Immature natural killer cell (primary cell): ENCODE results near the gene MRGPRF. TPM values are rescaled to one million over a fixed set of nuclear protein-coding genes. Genes with fewer than 3 reads are reported as not detected.

Source experiments
- DNase-seq, 3 donors: peaks; one replicate each; pipeline ENCODE4 v3.0.0; 2022; ENCODE audit warnings: mixed read lengths in 1 of 3
- H3K27ac Mint-ChIP-seq, 6 donors: one replicate each; pipeline ENCODE4 v1.8.0; 2020; ENCODE audit warnings: mixed read lengths in 6 of 6, mild to moderate bottlenecking in 5 of 6, inconsistent platforms in 4 of 6, moderate library complexity in 3 of 6
- H3K27me3 Mint-ChIP-seq, 3 donors: one replicate each; pipeline ENCODE4 v1.8.0; 2020 to 2021; ENCODE audit warnings: low read depth in 3 of 3, mild to moderate bottlenecking in 3 of 3, mixed read lengths in 3 of 3, moderate library complexity in 3 of 3, inconsistent platforms in 1 of 3
- H3K36me3 Mint-ChIP-seq, 3 donors: one replicate each; pipeline ENCODE4 v1.8.0; 2020; ENCODE audit warnings: mixed read lengths in 3 of 3, inconsistent platforms in 2 of 3, mild to moderate bottlenecking in 2 of 3
- H3K4me1 Mint-ChIP-seq, 2 donors: one replicate each; pipeline ENCODE4 v1.8.0; 2020; ENCODE audit warnings: inconsistent platforms in 2 of 2, mild to moderate bottlenecking in 2 of 2, mixed read lengths in 2 of 2, moderate library complexity in 1 of 2
- H3K4me3 Mint-ChIP-seq, 5 donors: one replicate each; pipeline ENCODE4 v1.8.0; 2020; ENCODE audit warnings: mild to moderate bottlenecking in 5 of 5, mixed read lengths in 5 of 5, inconsistent platforms in 3 of 5, moderate library complexity in 3 of 5
- H3K9me3 Mint-ChIP-seq, 6 donors: one replicate each; pipeline ENCODE4 v1.8.0; 2020; ENCODE audit warnings: mild to moderate bottlenecking in 6 of 6, mixed read lengths in 6 of 6, inconsistent platforms in 4 of 6, moderate library complexity in 3 of 6
- polyA plus RNA-seq, 3 donors: library from polyadenylated mRNA; unstranded; fragments of 300-500 nt; fragmentation: Illumina TruSeq; gene quantifications; one replicate each; pipeline ENCODE4 v1.2.3, GENCODE V29; 2021

Gene MRGPRF
- polyA plus RNA-seq, 3 donors from 2014 or later: not detected

- no peak overlapping the region for H3K27ac Mint-ChIP-seq
Measured at GRCh38 chr11:69041516-69041915, 28.5 kb upstream of the MRGPRF start.

GRCh38 chr11:69040581-69041260, 27.7 kb upstream of the MRGPRF start:
- H3K4me3 Mint-ChIP-seq: no peak overlapping the region
- no peaks in the 10 kb centered on the region for H3K36me3 Mint-ChIP-seq
- DNase-seq: no peak
- H3K27me3 Mint-ChIP-seq: peaks cover 1 to 7% (median 7%) of the 10 kb centered on the region in 3 donors
- no peaks in the 10 kb centered on the region for H3K9me3 Mint-ChIP-seq
- no peaks in the 10 kb centered on the region for H3K4me1 Mint-ChIP-seq
- H3K27ac Mint-ChIP-seq: no peak overlapping the region

More at GRCh38 chr11:69041516-69041915, 28.5 kb upstream of the MRGPRF start:
- DNase-seq: no peak
- H3K36me3 Mint-ChIP-seq: no peaks in the 10 kb centered on the region
- no peaks in the 10 kb centered on the region for H3K4me1 Mint-ChIP-seq
- peaks cover 1 to 7% (median 5%) of the 10 kb centered on the region in 3 donors for H3K27me3 Mint-ChIP-seq
- no peaks in the 10 kb centered on the region for H3K9me3 Mint-ChIP-seq
- no peak overlapping the region for H3K4me3 Mint-ChIP-seq

- H3K4me3 Mint-ChIP-seq: no peak overlapping the region
- peaks cover 1 to 7% (median 7%) of the 10 kb centered on the region in 3 donors for H3K27me3 Mint-ChIP-seq
- no peaks in the 10 kb centered on the region for H3K4me1 Mint-ChIP-seq
- DNase-seq: no peak
- no peaks in the 10 kb centered on the region for H3K36me3 Mint-ChIP-seq
- H3K27ac Mint-ChIP-seq: peak overlapping the region in 1 of 6 donors; percentile 27
- no peaks in the 10 kb centered on the region for H3K9me3 Mint-ChIP-seq
Measured at GRCh38 chr11:69040051-69040450, 27.0 kb upstream of the MRGPRF start.

- H3K4me3 Mint-ChIP-seq: no peak overlapping the region
- H3K4me1 Mint-ChIP-seq: no peaks in the 10 kb centered on the region
- H3K9me3 Mint-ChIP-seq: no peaks in the 10 kb centered on the region
- DNase-seq: no peak
- no peaks in the 10 kb centered on the region for H3K36me3 Mint-ChIP-seq
- peak overlapping the region in 1 of 6 donors; percentile 27 for H3K27ac Mint-ChIP-seq
- peaks cover 1 to 7% (median 7%) of the 10 kb centered on the region in 3 donors for H3K27me3 Mint-ChIP-seq
Measured at GRCh38 chr11:69039501-69039900, 26.5 kb upstream of the MRGPRF start.

GRCh38 chr11:69037544-69037943, 24.5 kb upstream of the MRGPRF start:
- peaks cover 0 to 2% (median 1%) of the 10 kb centered on the region in 3 donors for H3K27me3 Mint-ChIP-seq
- H3K4me1 Mint-ChIP-seq: no peaks in the 10 kb centered on the region
- no peak overlapping the region for H3K4me3 Mint-ChIP-seq
- DNase-seq: no peak
- no peak overlapping the region for H3K27ac Mint-ChIP-seq
- no peaks in the 10 kb centered on the region for H3K36me3 Mint-ChIP-seq
- H3K9me3 Mint-ChIP-seq: no peaks in the 10 kb centered on the region

- no peaks in the 10 kb centered on the region for H3K4me1 Mint-ChIP-seq
Measured at GRCh38 chr11:69037074-69037473, 24.0 kb upstream of the MRGPRF start.

GRCh38 chr11:69035946-69036340, 22.9 kb upstream of the MRGPRF start:
- H3K27me3 Mint-ChIP-seq: peaks cover 0 to 5% (median 4%) of the 10 kb centered on the region in 3 donors
- no peak for DNase-seq
- H3K4me1 Mint-ChIP-seq: no peaks in the 10 kb centered on the region
- no peak overlapping the region for H3K4me3 Mint-ChIP-seq
- H3K9me3 Mint-ChIP-seq: no peaks in the 10 kb centered on the region
- H3K27ac Mint-ChIP-seq: no peak overlapping the region
- no peaks in the 10 kb centered on the region for H3K36me3 Mint-ChIP-seq

More at GRCh38 chr11:69037074-69037473, 24.0 kb upstream of the MRGPRF start:
- H3K9me3 Mint-ChIP-seq: no peaks in the 10 kb centered on the region
- no peak for DNase-seq
- no peak overlapping the region for H3K27ac Mint-ChIP-seq
- H3K36me3 Mint-ChIP-seq: no peaks in the 10 kb centered on the region
- H3K4me3 Mint-ChIP-seq: no peak overlapping the region
- H3K27me3 Mint-ChIP-seq: peaks cover 0 to 2% (median 1%) of the 10 kb centered on the region in 3 donors

- Mint-ChIP-seq H3K4me3 (no peak overlapping the region), H3K27me3 (peaks cover 0 to 5% (median 4%) of the 10 kb centered on the region in 3 donors), H3K9me3 (no peaks in the 10 kb centered on the region), H3K27ac (no peak overlapping the region), H3K36me3 (no peaks in the 10 kb centered on the region), H3K4me1 (no peaks in the 10 kb centered on the region)
- no peak for DNase-seq
Measured at GRCh38 chr11:69035150-69035945, 22.3 kb upstream of the MRGPRF start.

GRCh38 chr11:69034123-69034867, 21.2 kb upstream of the MRGPRF start:
- no peaks in the 10 kb centered on the region for H3K4me1 Mint-ChIP-seq
- H3K27ac Mint-ChIP-seq: no peak overlapping the region
- no peak overlapping the region for H3K4me3 Mint-ChIP-seq
- no peaks in the 10 kb centered on the region for H3K9me3 Mint-ChIP-seq
- peaks cover 0 to 5% (median 4%) of the 10 kb centered on the region in 3 donors for H3K27me3 Mint-ChIP-seq
- DNase-seq: no peak
- no peaks in the 10 kb centered on the region for H3K36me3 Mint-ChIP-seq

- Mint-ChIP-seq H3K4me3 (no peak overlapping the region), H3K27ac (no peak overlapping the region), H3K9me3 (no peaks in the 10 kb centered on the region), H3K4me1 (no peaks in the 10 kb centered on the region), H3K27me3 (peaks cover 0 to 5% (median 4%) of the 10 kb centered on the region in 3 donors), H3K36me3 (no peaks in the 10 kb centered on the region)
- DNase-seq: no peak
Measured at GRCh38 chr11:69033431-69033830, 20.4 kb upstream of the MRGPRF start.

- no peak overlapping the region for H3K27ac Mint-ChIP-seq
- H3K36me3 Mint-ChIP-seq: no peaks in the 10 kb centered on the region
- no peaks in the 10 kb centered on the region for H3K9me3 Mint-ChIP-seq
- no peak overlapping the region for H3K4me3 Mint-ChIP-seq
- H3K4me1 Mint-ChIP-seq: no peaks in the 10 kb centered on the region
- no peak for DNase-seq
- peaks cover 2 to 5% (median 4%) of the 10 kb centered on the region in 3 donors for H3K27me3 Mint-ChIP-seq
Measured at GRCh38 chr11:69032833-69033232, 19.8 kb upstream of the MRGPRF start.

GRCh38 chr11:69030301-69030700, 17.3 kb upstream of the MRGPRF start:
- no peaks in the 10 kb centered on the region for H3K36me3 Mint-ChIP-seq
- no peaks in the 10 kb centered on the region for H3K4me1 Mint-ChIP-seq
- DNase-seq: no peak
- H3K27me3 Mint-ChIP-seq: peaks cover 3 to 6% (median 4%) of the 10 kb centered on the region in 3 donors
- no peak overlapping the region for H3K4me3 Mint-ChIP-seq
- no peaks in the 10 kb centered on the region for H3K9me3 Mint-ChIP-seq
- H3K27ac Mint-ChIP-seq: no peak overlapping the region

- H3K27ac Mint-ChIP-seq: no peak overlapping the region
- peaks cover 3 to 12% (median 5%) of the 10 kb centered on the region in 3 donors for H3K27me3 Mint-ChIP-seq
- H3K36me3 Mint-ChIP-seq: no peaks in the 10 kb centered on the region
- no peak overlapping the region for H3K4me3 Mint-ChIP-seq
- H3K4me1 Mint-ChIP-seq: no peaks in the 10 kb centered on the region
- DNase-seq: no peak
- no peaks in the 10 kb centered on the region for H3K9me3 Mint-ChIP-seq
Measured at GRCh38 chr11:69027704-69028372, 14.8 kb upstream of the MRGPRF start.
